GM15510 (cell line): Measurements from ENCODE around the gene OR52I2.

ENCODE experiments used
- POLR2A ChIP-seq: IDR thresholded peaks from 3 replicates; pipeline ENCODE4 v1.6.1; 2011; ENCODE audit warnings: borderline replicate concordance; ENCODE audit not compliant: insufficient read length; ENCODE audit errors: extremely low read depth

OR52I2 gene

DNA sequence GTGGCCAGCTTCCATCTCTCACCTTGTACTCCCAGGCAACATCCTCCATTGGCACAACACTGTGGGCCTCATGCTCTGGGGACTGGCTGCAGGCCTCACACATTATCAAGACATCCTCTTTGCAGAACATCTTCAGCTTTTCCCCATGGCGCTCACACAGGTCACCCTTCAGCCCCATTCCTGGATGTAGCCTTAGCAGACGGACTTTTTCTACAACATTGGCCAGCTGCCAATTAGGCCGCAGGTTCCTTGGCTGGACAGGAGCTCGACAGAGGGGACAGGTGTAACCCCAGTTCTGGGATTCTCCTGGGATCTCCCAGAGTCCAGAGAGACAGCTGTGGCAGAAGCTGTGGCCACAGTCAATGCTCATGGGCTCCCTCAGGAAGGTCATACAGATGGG, 23.5 kb downstream of the OR52I2 start:
- TF ChIP-seq POLR2A, result no peak

- no peak for TF ChIP-seq POLR2A
Measured at GRCh38 chr11:4606231-4607015, 24.9 kb downstream of the OR52I2 start.

DNA sequence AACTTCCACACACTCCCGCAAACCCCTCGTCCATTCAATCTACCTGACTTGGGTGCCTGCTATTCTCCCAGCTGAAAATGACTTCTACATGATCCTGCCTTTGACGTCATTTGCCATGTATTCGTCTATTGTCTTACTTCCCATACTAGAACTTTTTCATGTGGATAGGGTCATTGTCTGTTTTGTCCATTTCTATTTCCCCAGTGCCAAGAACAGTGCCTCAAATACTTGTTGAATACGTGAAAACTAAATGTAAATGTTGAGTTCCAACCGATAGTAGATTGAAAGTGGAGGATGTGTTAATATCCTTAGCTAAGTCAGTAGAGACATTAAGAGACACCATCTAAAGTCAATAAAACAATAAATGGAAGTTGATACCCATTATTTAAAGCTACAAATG, 25.6 kb downstream of the OR52I2 start:
- no peak for TF ChIP-seq POLR2A

DNA sequence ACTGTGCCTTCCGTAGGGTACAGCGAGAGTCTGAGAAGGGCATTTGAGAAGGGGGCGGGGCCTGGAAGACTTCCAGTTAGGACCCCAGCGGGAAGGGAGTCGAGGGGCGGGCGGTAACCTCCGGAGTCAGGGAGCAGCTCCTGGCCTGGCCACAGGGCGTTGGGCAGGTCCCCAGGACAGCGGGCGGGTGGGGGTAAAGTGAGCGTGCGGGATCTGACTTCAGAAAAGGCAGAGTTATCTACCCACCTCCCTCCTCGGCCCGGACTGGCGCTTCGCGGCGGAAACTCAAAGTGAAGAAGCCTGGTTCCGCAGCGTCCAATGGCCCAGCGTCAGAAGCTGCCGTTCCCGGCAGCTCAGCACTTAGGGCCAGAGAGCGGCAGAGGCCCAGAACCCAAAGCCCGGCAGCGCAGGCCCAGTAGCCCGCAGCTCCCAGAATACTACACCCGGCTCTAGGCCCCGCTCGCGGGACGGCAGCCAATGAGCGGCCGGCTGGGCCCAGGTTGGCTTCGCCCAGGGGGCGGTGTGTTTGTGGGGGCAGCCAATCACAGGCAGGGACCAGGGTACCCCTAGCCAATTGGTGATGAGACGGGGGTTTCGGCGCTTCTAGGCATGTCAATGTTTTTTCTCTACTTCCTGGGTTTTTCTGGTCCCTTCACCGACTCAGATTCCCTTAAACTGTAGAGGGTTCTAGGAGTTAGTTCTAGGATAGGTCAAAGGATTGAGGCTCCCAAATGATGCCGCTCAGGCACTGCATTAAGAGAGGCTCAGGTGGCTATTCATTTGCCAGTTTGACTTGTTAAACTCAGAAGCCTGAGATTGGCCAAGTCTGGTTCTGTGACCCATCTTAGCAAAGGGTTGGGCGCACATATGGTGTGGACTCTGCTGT, 26.5 kb downstream of the OR52I2 start, which contains the start of gene TRIM68:
TRIM68 (minus strand) TSS at position 451 of the 886 bp plus-strand sequence. CDS start 2,727 bp downstream, outside the sequence.
- peak; percentile 84 for TF ChIP-seq POLR2A

DNA sequence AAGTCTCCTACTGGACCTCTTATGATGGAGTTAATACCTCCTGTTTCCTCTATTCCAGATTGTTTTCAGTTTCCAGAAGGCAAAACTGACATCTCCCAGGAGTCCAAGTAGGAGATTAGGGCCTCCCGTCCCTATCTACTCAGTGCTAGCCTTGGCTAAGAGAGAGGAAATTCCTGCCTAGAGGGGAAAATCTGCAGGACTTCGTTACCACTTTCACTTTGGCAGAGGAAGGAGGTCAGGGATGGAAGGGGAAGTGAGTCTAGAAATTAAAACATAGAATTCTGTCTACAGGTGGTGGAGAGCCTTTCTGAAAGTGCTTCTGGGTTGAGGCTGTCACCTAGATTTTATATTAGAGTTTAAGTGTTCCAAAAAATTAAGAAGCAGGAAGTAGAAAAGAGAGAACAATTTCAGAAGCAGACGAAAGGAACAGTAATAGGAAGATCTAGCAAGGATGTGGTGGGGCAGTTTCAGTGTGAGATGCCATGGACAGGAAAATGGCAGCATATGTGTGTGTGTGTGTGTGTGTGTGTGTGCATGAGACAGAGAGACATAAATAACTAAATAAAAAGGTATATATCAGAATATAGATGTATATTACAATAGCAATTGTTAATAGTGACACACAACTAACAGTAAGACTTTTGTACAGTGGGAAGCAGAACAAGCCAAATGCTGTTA, 28.9 kb downstream of the OR52I2 start:
- no peak for TF ChIP-seq POLR2A

GRCh38 chr11:4611986-4612385, 30.4 kb downstream of the OR52I2 start:
- no peak for TF ChIP-seq POLR2A

DNA sequence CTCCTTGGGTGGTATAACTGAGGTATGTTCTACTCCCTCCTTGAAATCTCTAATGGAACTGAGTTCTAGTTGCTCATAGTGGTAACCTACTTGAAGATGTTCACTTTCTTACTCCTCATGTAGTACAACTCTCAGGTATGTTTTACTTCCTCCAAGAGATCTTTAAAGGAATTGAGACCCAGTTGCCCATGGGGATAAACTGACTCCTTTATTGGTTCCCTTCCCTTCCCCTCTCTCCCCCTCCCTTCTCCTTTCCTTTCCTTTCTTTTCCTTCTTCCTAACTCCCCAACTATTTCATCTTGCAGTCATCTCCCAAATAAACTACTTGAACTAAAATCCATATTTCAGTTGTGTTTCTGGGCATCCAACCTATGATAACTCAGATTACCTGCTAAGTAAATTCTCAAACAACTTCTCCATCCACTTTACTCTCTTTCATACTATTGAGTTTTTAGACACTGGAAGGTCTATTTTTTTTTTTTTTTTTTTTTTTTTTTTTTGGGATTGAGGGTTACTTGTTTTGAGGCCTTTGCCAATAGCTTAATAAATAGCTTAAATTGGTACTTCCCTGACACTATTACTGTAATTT, 34.4 kb downstream of the OR52I2 start:
- no peak for TF ChIP-seq POLR2A

DNA sequence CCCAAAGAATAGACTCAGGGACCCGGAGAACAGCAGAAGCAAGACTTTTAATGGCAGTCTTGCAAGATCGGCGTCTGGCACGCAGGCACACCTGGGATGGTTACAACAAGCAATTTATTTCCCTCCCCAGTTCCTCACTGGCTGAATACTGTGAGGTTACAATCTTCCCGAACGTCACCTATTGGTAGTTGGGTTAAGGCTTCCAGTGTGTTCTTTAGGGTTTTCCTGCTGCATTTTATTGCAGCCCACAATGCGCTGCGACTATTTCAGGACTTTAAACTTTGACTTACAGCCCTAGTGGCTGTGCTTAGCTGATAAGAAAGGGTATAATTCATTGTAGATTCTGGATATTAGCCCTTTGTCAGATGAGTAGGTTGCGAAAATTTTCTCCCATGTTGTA, 38.0 kb downstream of the OR52I2 start:
- TF ChIP-seq POLR2A, result no peak

GRCh38 chr11:4626207-4627099, 44.9 kb downstream of the OR52I2 start:
- TF ChIP-seq POLR2A, result no peak

DNA sequence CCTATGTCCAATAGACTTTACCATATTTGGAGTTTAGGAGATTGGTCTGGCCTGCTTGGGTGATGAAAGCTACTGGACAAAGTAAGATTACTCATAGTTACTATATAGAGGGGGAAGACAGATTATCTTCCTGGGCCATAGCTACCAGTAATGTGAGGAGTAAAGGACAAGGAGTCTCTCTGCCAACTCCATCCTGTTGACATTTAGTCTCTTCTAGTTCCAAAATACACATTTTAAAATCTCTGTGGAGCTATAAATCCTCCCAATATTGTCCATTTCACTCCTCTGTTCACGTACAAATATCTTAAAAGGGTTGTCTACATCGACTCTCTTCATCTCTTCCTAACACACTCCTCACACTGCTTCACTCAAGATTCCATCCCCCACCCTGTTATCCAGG, 54.6 kb downstream of the OR52I2 start:
- no peak for TF ChIP-seq POLR2A

GRCh38 chr11:4636962-4637661, 55.6 kb downstream of the OR52I2 start, which contains the start of gene OR51D1:
Gene OR51D1 (plus strand): TSS chr11:4637477. CDS start chr11:4639791, 2,314 bp downstream.
- no peak for TF ChIP-seq POLR2A

- no peak for TF ChIP-seq POLR2A
Measured at GRCh38 chr11:4637662-4638047, 56.1 kb downstream of the OR52I2 start.

DNA sequence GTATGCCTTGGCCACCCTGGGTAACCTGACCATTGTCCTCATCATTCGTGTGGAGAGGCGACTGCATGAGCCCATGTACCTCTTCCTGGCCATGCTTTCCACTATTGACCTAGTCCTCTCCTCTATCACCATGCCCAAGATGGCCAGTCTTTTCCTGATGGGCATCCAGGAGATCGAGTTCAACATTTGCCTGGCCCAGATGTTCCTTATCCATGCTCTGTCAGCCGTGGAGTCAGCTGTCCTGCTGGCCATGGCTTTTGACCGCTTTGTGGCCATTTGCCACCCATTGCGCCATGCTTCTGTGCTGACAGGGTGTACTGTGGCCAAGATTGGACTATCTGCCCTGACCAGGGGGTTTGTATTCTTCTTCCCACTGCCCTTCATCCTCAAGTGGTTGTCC, 58.4 kb downstream of the OR52I2 start:
- TF ChIP-seq POLR2A, result no peak
